T-cell (primary cell): Measurements from ENCODE around the gene ANO10. TPM values are rescaled to one million over a fixed set of nuclear protein-coding genes. Genes with fewer than 3 reads are reported as not detected.

Experiments used
- ATAC-seq, 4 experiments: fragments of 200-7000 bp in 3 of 4; fragments of 150-1000 bp in 1 of 4; cut with Tn5 transposase; replicated peaks in 1 of 4; 1 replicate in 3 of 4; 2 replicates in 1 of 4; pipeline ENCODE4 v1.10.0; 2021; ENCODE audit warnings: moderate library complexity in 3 of 4, mild to moderate bottlenecking in 2 of 4, moderate number of reproducible peaks in 1 of 4
- CTCF ChIA-PET, 2 donors: fragments of 300-600 bp; sonication (Branson Sonifier 250); formaldehyde crosslinking; loops; one replicate each; lab custom pipeline; 2022; ENCODE audit warnings: antibody characterized with exemption in 2 of 2; lab: Charles Lee
- POLR2A ChIA-PET, 2 donors: fragments of 300-600 bp; sonication (Branson Sonifier 250); formaldehyde crosslinking; loops; one replicate each; lab custom pipeline; 2022; ENCODE audit warnings: antibody characterized with exemption in 2 of 2; lab: Charles Lee
- DNase-seq, 35 experiments: peaks; one replicate each; pipeline versions ENCODE4 v3.0.0 to v3.0.0-alpha.2; 2013 to 2023
- H3K27ac ChIP-seq: one replicate; pipeline ENCODE4 v1.5.1; 2013; ENCODE audit warnings: low read length
- H3K27me3 ChIP-seq, 2 experiments: replicated peaks in 1 of 2; 1 replicate in 1 of 2; 2 replicates in 1 of 2; pipeline versions ENCODE4 v1.6.1 to v1.7.0; 2013; ENCODE audit warnings: low read length in 1 of 2, mixed read lengths in 1 of 2; ENCODE audit not compliant: control insufficient read depth in 2 of 2, insufficient read depth in 2 of 2; ENCODE audit errors: extremely low read depth in 1 of 2
- H3K36me3 ChIP-seq, 2 donors: 1 replicate in 1 of 2; 2 replicates in 1 of 2; pipeline versions ENCODE4 v1.6.1 to v1.7.0; 2013; ENCODE audit warnings: low read length in 1 of 2; ENCODE audit not compliant: control insufficient read depth in 2 of 2, insufficient read depth in 1 of 2; ENCODE audit errors: extremely low read depth in 1 of 2
- H3K4me1 ChIP-seq, 2 experiments: 1 replicate in 1 of 2; 2 replicates in 1 of 2; pipeline versions ENCODE4 v1.6.1 to v1.7.0; 2013; ENCODE audit warnings: low read length in 2 of 2, mixed read lengths in 1 of 2; ENCODE audit not compliant: insufficient read depth in 2 of 2, control insufficient read depth in 1 of 2; ENCODE audit errors: extremely low read depth in 1 of 2
- H3K4me3 ChIP-seq, 2 donors: 1 replicate in 1 of 2; 2 replicates in 1 of 2; pipeline versions ENCODE4 v1.5.1 to v1.7.0; 2013; ENCODE audit warnings: mild to moderate bottlenecking in 2 of 2, low read length in 1 of 2, moderate library complexity in 1 of 2; ENCODE audit not compliant: control insufficient read depth in 1 of 2; ENCODE audit errors: extremely low read depth in 1 of 2
- H3K9me3 ChIP-seq: 2 replicates; pipeline ENCODE4 v1.7.0; 2013
- H3K27ac Mint-ChIP-seq, 2 donors: one replicate each; pipeline ENCODE4 v1.8.0; 2020 to 2021; ENCODE audit warnings: mild to moderate bottlenecking in 2 of 2, mixed read lengths in 2 of 2
- H3K27me3 Mint-ChIP-seq, 2 donors: one replicate each; pipeline ENCODE4 v1.8.0; 2021 to 2022; ENCODE audit warnings: mixed read lengths in 2 of 2
- H3K36me3 Mint-ChIP-seq: one replicate; pipeline ENCODE4 v1.8.0; 2021; ENCODE audit warnings: mixed read lengths
- H3K4me1 Mint-ChIP-seq, 3 donors: one replicate each; pipeline ENCODE4 v1.8.0; 2020 to 2022; ENCODE audit warnings: mixed read lengths in 3 of 3, mild to moderate bottlenecking in 1 of 3
- H3K4me3 Mint-ChIP-seq, 3 donors: one replicate each; pipeline ENCODE4 v1.8.0; 2020 to 2022; ENCODE audit warnings: mild to moderate bottlenecking in 3 of 3, mixed read lengths in 3 of 3, moderate library complexity in 3 of 3
- H3K9me3 Mint-ChIP-seq, 3 donors: one replicate each; pipeline ENCODE4 v1.8.0; 2020 to 2022; ENCODE audit warnings: mixed read lengths in 3 of 3
- WGBS: methylation state at CpG from one replicate; pipeline ENCODE4 v1.1.5; 2013; ENCODE audit warnings: missing lambda C conversion rate; ENCODE audit not compliant: insufficient coverage; 5-methylcytosine and 5-hydroxymethylcytosine counted together
- total RNA-seq, 35 experiments: library from RNA in 6 of 35; stranded (reverse) in 6 of 35; fragments of 120-200 nt in 1 of 35; gene quantifications; one replicate each; pipeline versions ENCODE4 v1.2.1 to v1.2.4 and lab custom pipeline; 2013 to 2026

Gene ANO10
- total RNA-seq, 5 donors from 2014 or later (not counting 1 experiment from before 2014, with no cell fraction given): 8.4 to 12.3 (median 9.4) TPM

DNA sequence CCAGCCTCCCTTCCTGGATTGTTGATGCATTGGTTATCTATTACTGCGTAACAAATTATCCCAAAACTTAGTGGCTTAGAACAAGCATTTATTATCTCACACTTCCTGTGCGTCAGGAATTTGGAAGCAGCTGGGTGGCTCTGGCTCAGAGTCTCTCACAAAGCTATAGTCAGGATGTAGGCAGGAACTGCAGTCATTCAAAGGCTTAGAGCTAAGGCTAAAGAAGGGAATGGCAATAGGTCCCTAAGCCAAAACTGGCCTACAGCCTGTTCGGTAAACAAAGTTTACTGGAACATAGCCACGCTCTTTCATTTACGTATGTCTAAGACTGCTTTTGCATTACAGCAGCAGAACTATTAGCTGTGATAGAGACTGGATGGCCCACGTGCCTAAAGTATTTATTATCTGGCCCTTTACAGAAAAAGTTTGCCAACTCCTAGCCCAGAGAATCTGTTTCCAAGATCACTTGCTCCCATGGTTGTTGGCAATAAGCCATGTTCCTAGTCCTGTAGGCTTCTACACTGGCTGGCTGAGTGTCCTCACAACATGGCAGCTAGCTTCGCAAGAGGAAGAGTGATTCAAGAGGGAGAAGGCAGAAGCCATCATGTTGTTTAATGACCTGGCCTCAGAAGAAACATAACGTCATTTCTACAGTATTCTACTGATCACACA, 203.1 kb downstream of the ANO10 start:
- peaks cover 3% of the 10 kb centered on the region for H3K36me3 Mint-ChIP-seq
- ChIA-PET POLR2A (no interaction called here), CTCF (interaction anchor here in 1 of 2 donors (0.7 kb wide), 1 partner anchor 1304 kb away, joined by 5 read pairs; no protein-coding TSS in a partner anchor)
- no peaks in the 10 kb centered on the region for H3K27me3 Mint-ChIP-seq
- no peak overlapping the region for H3K4me3 ChIP-seq
- ATAC-seq (no peak), DNase-seq (no peak)
- H3K27ac ChIP-seq: no peak overlapping the region
- H3K27me3 ChIP-seq: no peaks in the 10 kb centered on the region
- H3K9me3 Mint-ChIP-seq: no peaks in the 10 kb centered on the region
- peaks cover 0 to 2% of the 10 kb centered on the region in 2 experiments for H3K4me1 ChIP-seq
- no peaks in the 10 kb centered on the region for H3K36me3 ChIP-seq
- 100% methylated on average over 4 of the region's 8 CpGs for WGBS
- no peaks in the 10 kb centered on the region for H3K9me3 ChIP-seq
- no peak overlapping the region for H3K27ac Mint-ChIP-seq
- no peak overlapping the region for H3K4me3 Mint-ChIP-seq
- H3K4me1 Mint-ChIP-seq: peaks cover 4 to 7% (median 5%) of the 10 kb centered on the region in 3 donors

GRCh38 chr3:43417133-43417532, 204.7 kb downstream of the ANO10 start:
- Mint-ChIP-seq H3K9me3 (no peaks in the 10 kb centered on the region), H3K36me3 (no peaks in the 10 kb centered on the region), H3K27me3 (no peaks in the 10 kb centered on the region), H3K27ac (no peak overlapping the region), H3K4me3 (no peak overlapping the region), H3K4me1 (peaks cover 20 to 23% (median 21%) of the 10 kb centered on the region in 3 donors)
- DNase-seq (no peak), ATAC-seq (no peak)
- POLR2A ChIA-PET: no interaction called here
- Histone ChIP-seq H3K9me3 (no peaks in the 10 kb centered on the region), H3K27me3 (no peaks in the 10 kb centered on the region), H3K4me1 (peaks cover 7 to 14% of the 10 kb centered on the region in 2 experiments), H3K27ac (no peak overlapping the region), H3K4me3 (no peak overlapping the region), H3K36me3 (no peaks in the 10 kb centered on the region)
- CTCF ChIA-PET: no interaction called here
- 99% methylated on average over 9 of the region's 11 CpGs for WGBS

GRCh38 chr3:43415088-43415487, 206.7 kb downstream of the ANO10 start:
- no peaks in the 10 kb centered on the region for H3K27me3 Mint-ChIP-seq
- H3K36me3 Mint-ChIP-seq: no peaks in the 10 kb centered on the region
- H3K27ac Mint-ChIP-seq: no peak overlapping the region
- no peaks in the 10 kb centered on the region for H3K36me3 ChIP-seq
- H3K9me3 Mint-ChIP-seq: no peaks in the 10 kb centered on the region
- no peak for ATAC-seq
- ChIA-PET POLR2A (no interaction called here), CTCF (interaction anchor here in 1 of 2 donors (0.7 kb wide), 1 partner anchor 171 kb away, joined by 3 read pairs; no protein-coding TSS in a partner anchor)
- H3K4me1 Mint-ChIP-seq: peaks cover 21 to 24% (median 22%) of the 10 kb centered on the region in 3 donors
- peaks cover 7 to 15% of the 10 kb centered on the region in 2 experiments for H3K4me1 ChIP-seq
- no peaks in the 10 kb centered on the region for H3K9me3 ChIP-seq
- H3K4me3 ChIP-seq: no peak overlapping the region
- WGBS: 100% methylated on average over 1 of the region's 5 CpGs
- no peaks in the 10 kb centered on the region for H3K27me3 ChIP-seq
- no peak for DNase-seq
- no peak overlapping the region for H3K4me3 Mint-ChIP-seq
- H3K27ac ChIP-seq: no peak overlapping the region

- H3K27ac ChIP-seq: no peak overlapping the region
- Mint-ChIP-seq H3K36me3 (no peaks in the 10 kb centered on the region), H3K27me3 (no peaks in the 10 kb centered on the region), H3K9me3 (no peaks in the 10 kb centered on the region), H3K4me1 (peaks cover 21 to 24% (median 22%) of the 10 kb centered on the region in 3 donors), H3K27ac (peak overlapping the region; percentile 75 to 86), H3K4me3 (no peak overlapping the region)
- H3K9me3 ChIP-seq: no peaks in the 10 kb centered on the region
- H3K4me3 ChIP-seq: no peak overlapping the region
- ChIA-PET CTCF (no interaction called here), POLR2A (no interaction called here)
- no peak for DNase-seq
- peak in 1 of 4 experiments; percentile 32 for ATAC-seq
- no peaks in the 10 kb centered on the region for H3K27me3 ChIP-seq
- no peaks in the 10 kb centered on the region for H3K36me3 ChIP-seq
- WGBS: 98% methylated on average over 4 of the region's 7 CpGs
- peaks cover 7 to 15% of the 10 kb centered on the region in 2 experiments for H3K4me1 ChIP-seq
These were observed 208.0 kb downstream of the ANO10 start for GRCh38 chr3:43413676-43414368.

GRCh38 chr3:43411429-43411828, 210.4 kb downstream of the ANO10 start:
- Histone ChIP-seq H3K9me3 (no peaks in the 10 kb centered on the region), H3K36me3 (no peaks in the 10 kb centered on the region), H3K27ac (no peak overlapping the region), H3K27me3 (no peaks in the 10 kb centered on the region), H3K4me3 (no peak overlapping the region), H3K4me1 (peaks cover 7 to 15% of the 10 kb centered on the region in 2 experiments)
- CTCF ChIA-PET: interaction anchor here in 1 of 2 donors (0.9 to 1.0 kb wide), 2 partner anchors 22 to 33 kb away, joined by 3 read pairs; no protein-coding TSS in a partner anchor
- peaks cover 21 to 26% (median 24%) of the 10 kb centered on the region in 3 donors for H3K4me1 Mint-ChIP-seq
- no peaks in the 10 kb centered on the region for H3K9me3 Mint-ChIP-seq
- DNase-seq: no peak
- peak overlapping the region in 1 of 2 donors; percentile 11 for H3K27ac Mint-ChIP-seq
- ATAC-seq: no peak
- peaks cover 9% of the 10 kb centered on the region for H3K36me3 Mint-ChIP-seq
- no peak overlapping the region for H3K4me3 Mint-ChIP-seq
- POLR2A ChIA-PET: interaction anchor here in 1 of 2 donors (0.5 to 1.1 kb wide), 2 partner anchors 22 to 249 kb away, joined by 3 to 4 read pairs; no protein-coding TSS in a partner anchor
- WGBS: no CpG with 5 or more reads among the region's 1 CpG
- no peaks in the 10 kb centered on the region for H3K27me3 Mint-ChIP-seq

DNA sequence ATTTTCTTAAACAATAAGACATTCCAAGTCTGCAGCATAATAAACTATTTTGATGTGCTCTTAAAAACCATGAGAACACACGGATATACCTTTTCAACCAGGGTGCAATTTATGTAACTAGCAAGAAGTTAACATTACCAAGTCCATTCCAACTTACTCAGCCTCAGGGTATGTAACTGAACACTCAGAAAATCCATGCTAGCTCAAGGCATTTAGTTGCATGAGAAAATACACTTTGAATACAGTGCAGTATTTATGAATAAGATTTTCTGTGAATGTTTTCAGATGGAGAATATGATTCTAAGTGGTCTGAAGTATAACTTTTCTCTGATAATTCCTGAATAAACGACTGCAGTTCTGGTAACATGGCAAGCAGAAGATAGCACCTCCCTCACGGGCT, 211.2 kb downstream of the ANO10 start:
- POLR2A ChIA-PET: interaction anchor here in 1 of 2 donors (1.1 kb wide), 1 partner anchor 21 kb away, joined by 3 read pairs; no protein-coding TSS in a partner anchor
- 93% methylated on average over 2 of the region's 3 CpGs for WGBS
- H3K9me3 ChIP-seq: no peaks in the 10 kb centered on the region

More for the DNA sequence above, 211.2 kb downstream of the ANO10 start:
- Histone ChIP-seq H3K27ac (no peak overlapping the region), H3K36me3 (no peaks in the 10 kb centered on the region), H3K4me3 (no peak overlapping the region), H3K4me1 (peaks cover 7 to 15% of the 10 kb centered on the region in 2 experiments), H3K27me3 (no peaks in the 10 kb centered on the region)
- no peak overlapping the region for H3K4me3 Mint-ChIP-seq
- DNase-seq (no peak), ATAC-seq (no peak)
- peaks cover 9% of the 10 kb centered on the region for H3K36me3 Mint-ChIP-seq
- H3K9me3 Mint-ChIP-seq: no peaks in the 10 kb centered on the region
- CTCF ChIA-PET: no interaction called here
- no peak overlapping the region for H3K27ac Mint-ChIP-seq
- peaks cover 21 to 31% (median 24%) of the 10 kb centered on the region in 3 donors for H3K4me1 Mint-ChIP-seq
- H3K27me3 Mint-ChIP-seq: no peaks in the 10 kb centered on the region
